Measurements from ENCODE around the gene RPL39. TPM values are rescaled to one million over a fixed set of nuclear protein-coding genes. Genes with fewer than 3 reads are reported as not detected.

The RPL39 gene
- total RNA-seq, 1 experiment from 2014 or later, result 1,940 TPM

DNA sequence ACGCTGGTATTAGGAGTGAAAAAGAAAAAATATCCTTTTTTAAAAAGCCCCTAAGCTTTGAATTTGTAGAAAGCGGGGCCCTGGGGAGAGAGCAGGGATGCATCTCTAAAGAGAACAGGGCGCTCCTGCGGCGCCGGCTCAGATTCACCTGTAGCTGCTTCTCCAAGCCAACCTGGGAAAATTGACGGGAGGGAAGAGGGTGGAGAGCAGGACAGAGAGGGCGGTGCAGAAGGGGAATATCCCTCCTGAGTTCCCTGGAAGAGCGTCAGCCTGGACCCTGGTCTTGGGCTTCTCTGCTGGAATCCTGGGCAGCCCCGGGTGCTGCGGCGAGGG is 33.8 kb downstream of the RPL39 start:
- TF ChIP-seq EGR1 (IDR thresholded peaks at IDR 0.05; ENCODE audit: low read depth) (no peak), RAD21 (IDR thresholded peaks at IDR 0.05; ENCODE audit: low read depth) (no peak), SP1 (IDR thresholded peaks at IDR 0.05; ENCODE audit: low read depth) (no peak), ELF1 (IDR thresholded peaks at IDR 0.05; ENCODE audit: borderline replicate concordance, low read depth) (no peak), JUND (IDR thresholded peaks at IDR 0.05) (no peak), SIN3A (IDR thresholded peaks at IDR 0.05; ENCODE audit: low read depth) (no peak), CEBPB (IDR thresholded peaks at IDR 0.05; ENCODE audit: low read depth) (no peak), FOSL1 (IDR thresholded peaks at IDR 0.05; ENCODE audit: low read depth) (no peak), ZNF274 (IDR thresholded peaks at IDR 0.05; ENCODE audit: low read depth, low read length) (no peak), SRF (IDR thresholded peaks at IDR 0.05; ENCODE audit: low read depth) (no peak), POLR2A (IDR thresholded peaks at IDR 0.05; ENCODE audit: borderline replicate concordance, extremely low read depth, insufficient read depth, insufficient read length) (no peak), POLR2AphosphoS5 (IDR thresholded peaks at IDR 0.05; ENCODE audit: low read depth, low read length) (no peak), YY1 (IDR thresholded peaks at IDR 0.05; ENCODE audit: extremely low read depth, insufficient replicate concordance, low read depth, low read length) (no peak), TCF7L2 (IDR thresholded peaks at IDR 0.05; ENCODE audit: borderline replicate concordance, extremely low read depth, insufficient read depth, insufficient read length) (no peak), EZH2phosphoT487 (IDR thresholded peaks at IDR 0.05; ENCODE audit: borderline replicate concordance) (no peak)
- TF ChIP-seq, protein P1, sequence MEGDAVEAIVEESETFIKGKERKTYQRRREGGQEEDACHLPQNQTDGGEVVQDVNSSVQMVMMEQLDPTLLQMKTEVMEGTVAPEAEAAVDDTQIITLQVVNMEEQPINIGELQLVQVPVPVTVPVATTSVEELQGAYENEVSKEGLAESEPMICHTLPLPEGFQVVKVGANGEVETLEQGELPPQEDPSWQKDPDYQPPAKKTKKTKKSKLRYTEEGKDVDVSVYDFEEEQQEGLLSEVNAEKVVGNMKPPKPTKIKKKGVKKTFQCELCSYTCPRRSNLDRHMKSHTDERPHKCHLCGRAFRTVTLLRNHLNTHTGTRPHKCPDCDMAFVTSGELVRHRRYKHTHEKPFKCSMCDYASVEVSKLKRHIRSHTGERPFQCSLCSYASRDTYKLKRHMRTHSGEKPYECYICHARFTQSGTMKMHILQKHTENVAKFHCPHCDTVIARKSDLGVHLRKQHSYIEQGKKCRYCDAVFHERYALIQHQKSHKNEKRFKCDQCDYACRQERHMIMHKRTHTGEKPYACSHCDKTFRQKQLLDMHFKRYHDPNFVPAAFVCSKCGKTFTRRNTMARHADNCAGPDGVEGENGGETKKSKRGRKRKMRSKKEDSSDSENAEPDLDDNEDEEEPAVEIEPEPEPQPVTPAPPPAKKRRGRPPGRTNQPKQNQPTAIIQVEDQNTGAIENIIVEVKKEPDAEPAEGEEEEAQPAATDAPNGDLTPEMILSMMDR (IDR thresholded peaks at IDR 0.05 in 2 of 3, conservative IDR thresholded peaks at IDR 0.05 in 1 of 3; ENCODE audit: borderline replicate concordance in 1 of 3, insufficient read depth in 1 of 3, low read depth in 2 of 3, low read length in 2 of 3), result no peak
- TF ChIP-seq, protein P2, sequence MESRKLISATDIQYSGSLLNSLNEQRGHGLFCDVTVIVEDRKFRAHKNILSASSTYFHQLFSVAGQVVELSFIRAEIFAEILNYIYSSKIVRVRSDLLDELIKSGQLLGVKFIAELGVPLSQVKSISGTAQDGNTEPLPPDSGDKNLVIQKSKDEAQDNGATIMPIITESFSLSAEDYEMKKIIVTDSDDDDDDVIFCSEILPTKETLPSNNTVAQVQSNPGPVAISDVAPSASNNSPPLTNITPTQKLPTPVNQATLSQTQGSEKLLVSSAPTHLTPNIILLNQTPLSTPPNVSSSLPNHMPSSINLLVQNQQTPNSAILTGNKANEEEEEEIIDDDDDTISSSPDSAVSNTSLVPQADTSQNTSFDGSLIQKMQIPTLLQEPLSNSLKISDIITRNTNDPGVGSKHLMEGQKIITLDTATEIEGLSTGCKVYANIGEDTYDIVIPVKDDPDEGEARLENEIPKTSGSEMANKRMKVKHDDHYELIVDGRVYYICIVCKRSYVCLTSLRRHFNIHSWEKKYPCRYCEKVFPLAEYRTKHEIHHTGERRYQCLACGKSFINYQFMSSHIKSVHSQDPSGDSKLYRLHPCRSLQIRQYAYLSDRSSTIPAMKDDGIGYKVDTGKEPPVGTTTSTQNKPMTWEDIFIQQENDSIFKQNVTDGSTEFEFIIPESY (IDR thresholded peaks at IDR 0.05; ENCODE audit: extremely low read depth, insufficient replicate concordance, low read length), result no peak
- TF ChIP-seq, protein P3, sequence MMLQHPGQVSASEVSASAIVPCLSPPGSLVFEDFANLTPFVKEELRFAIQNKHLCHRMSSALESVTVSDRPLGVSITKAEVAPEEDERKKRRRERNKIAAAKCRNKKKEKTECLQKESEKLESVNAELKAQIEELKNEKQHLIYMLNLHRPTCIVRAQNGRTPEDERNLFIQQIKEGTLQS (IDR thresholded peaks at IDR 0.05), result no peak
- TF ChIP-seq, protein P4, sequence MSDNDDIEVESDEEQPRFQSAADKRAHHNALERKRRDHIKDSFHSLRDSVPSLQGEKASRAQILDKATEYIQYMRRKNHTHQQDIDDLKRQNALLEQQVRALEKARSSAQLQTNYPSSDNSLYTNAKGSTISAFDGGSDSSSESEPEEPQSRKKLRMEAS (IDR thresholded peaks at IDR 0.05), result no peak
- no peaks in the 10 kb centered on the region for H3K27me3 ChIP-seq (ENCODE audit: insufficient read depth, low read length)
- H3K4me1 ChIP-seq (ENCODE audit: control insufficient read depth in 1 of 2, insufficient read depth in 2 of 2, low read length in 2 of 2), result peaks cover 3 to 20% of the 10 kb centered on the region in 2 experiments; a peak in 3 of 4 replicates
- DNase-seq (ENCODE audit: low read depth, low spot score) (no peak), ATAC-seq (peak; percentile 37)
- peak overlapping the region; percentile 45 to 60 for H3K4me3 ChIP-seq (replicated peaks in 1 of 2; ENCODE audit: low read depth in 1 of 2, low read length in 2 of 2)
- H3K79me2 ChIP-seq (ENCODE audit: insufficient read depth, low read length), result no peaks in the 10 kb centered on the region
- H3K9me2 ChIP-seq (ENCODE audit: insufficient read depth), result no peaks in the 10 kb centered on the region
- H2AFZ ChIP-seq (ENCODE audit: low read depth, low read length, poor library complexity, severe bottlenecking), result peak overlapping the region; percentile 35
- H3K4me2 ChIP-seq (ENCODE audit: low read length), result peak overlapping the region; percentile 84
- ChIA-PET CTCF (interaction anchor here (1.2 to 1.6 kb wide), 2 partner anchors 34 to 245 kb away, joined by 3 to 4 read pairs; partner anchors contain the start of gene RPL39), RAD21 (ENCODE audit: low non-redundant PET in 1 of 2, low total read pairs in 2 of 2, uncharacterized antibody in 2 of 2, unreplicated experiment in 2 of 2) (interaction anchor here in 1 of 2 experiments (0.7 kb wide), 1 partner anchor 130 kb away, joined by 4 read pairs; no protein-coding TSS in a partner anchor), POLR2A (interaction anchor here (1.0 to 1.7 kb wide), 3 partner anchors 34 to 254 kb away, joined by 3 to 11 read pairs (median 5); partner anchors contain the start of gene RPL39)
- no TSS peak for BruUV-seq (replicated peaks)
- peak overlapping the region; percentile 61 for H3K27ac ChIP-seq (ENCODE audit: low read depth, low read length)
- peak overlapping the region; percentile 55 for H3K9ac ChIP-seq (ENCODE audit: low read length)
- H3K36me3 ChIP-seq (ENCODE audit: control insufficient read depth in 1 of 2, insufficient read depth in 2 of 2, low read length in 2 of 2), result no peaks in the 10 kb centered on the region
- no peaks in the 10 kb centered on the region for H3K9me3 ChIP-seq (ENCODE audit: control insufficient read depth in 1 of 2, insufficient read depth in 1 of 2, low read depth in 1 of 2, low read length in 2 of 2)
- no peaks in the 10 kb centered on the region for H4K20me1 ChIP-seq (ENCODE audit: insufficient read depth)
- intact Hi-C loops (cut with micrococcal nuclease), result loop anchor here (10.0 kb wide), 1 partner anchor 243 kb away; no protein-coding TSS in a partner anchor
